HG03108 (cell line): ENCODE measurements around the gene DDX49.
A peak's percentile ranks its signal among the peaks of the same experiment; 100 is the strongest.

Experiments
- ATAC-seq: cut with Tn5 transposase; IDR thresholded peaks from one replicate; pipeline ENCODE4 v1.9.1; 2021; ENCODE audit warnings: moderate library complexity; ENCODE audit not compliant: unreplicated experiment

DDX49 gene, protein sequence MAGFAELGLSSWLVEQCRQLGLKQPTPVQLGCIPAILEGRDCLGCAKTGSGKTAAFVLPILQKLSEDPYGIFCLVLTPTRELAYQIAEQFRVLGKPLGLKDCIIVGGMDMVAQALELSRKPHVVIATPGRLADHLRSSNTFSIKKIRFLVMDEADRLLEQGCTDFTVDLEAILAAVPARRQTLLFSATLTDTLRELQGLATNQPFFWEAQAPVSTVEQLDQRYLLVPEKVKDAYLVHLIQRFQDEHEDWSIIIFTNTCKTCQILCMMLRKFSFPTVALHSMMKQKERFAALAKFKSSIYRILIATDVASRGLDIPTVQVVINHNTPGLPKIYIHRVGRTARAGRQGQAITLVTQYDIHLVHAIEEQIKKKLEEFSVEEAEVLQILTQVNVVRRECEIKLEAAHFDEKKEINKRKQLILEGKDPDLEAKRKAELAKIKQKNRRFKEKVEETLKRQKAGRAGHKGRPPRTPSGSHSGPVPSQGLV

DNA sequence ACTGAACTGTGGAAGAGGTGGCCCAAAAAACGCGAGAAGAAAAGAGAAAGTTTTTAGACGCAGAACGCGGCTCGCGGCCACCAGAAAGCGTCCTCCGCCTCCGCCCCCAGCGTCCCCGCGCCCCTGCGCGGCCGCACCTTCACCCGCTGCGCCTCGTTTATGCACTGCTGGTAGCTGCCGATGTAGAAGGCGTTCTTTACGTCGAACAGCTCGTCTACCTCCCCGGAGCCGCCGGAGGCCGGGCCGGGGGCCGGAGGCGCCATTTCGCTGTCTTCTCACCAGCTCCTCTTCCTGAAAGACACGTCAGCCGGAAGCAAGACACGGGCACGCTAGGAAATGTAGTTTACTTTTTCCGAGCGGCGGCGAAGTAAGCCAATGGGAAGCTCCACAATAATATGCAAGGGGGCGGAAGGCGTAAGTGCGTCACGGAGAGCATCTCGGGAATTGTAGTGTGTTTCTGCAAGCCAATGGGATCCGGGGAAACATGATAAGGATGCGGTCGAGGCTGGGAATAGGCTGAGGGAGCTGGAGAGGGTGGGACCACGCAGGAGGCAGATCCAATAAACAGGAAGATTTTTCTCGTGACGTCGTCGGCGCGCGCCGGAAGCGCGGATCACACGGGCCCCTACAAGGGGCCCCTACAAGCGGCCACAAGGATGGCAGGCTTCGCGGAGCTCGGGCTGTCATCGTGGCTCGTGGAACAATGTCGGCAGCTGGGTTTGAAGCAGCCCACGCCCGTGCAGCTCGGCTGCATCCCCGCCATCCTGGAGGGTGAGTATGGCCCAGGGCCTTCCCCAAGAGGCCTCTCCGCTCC, at the start of gene DDX49, which contains the start of gene COPE:
DDX49 (plus strand) TSS at position 630 of the 814 bp plus-strand sequence; CDS start at position 657, 27 bp downstream.
COPE (minus strand) TSS at position 302 of the 814 bp plus-strand sequence; CDS start at position 263, 39 bp downstream.
- peak; percentile 86 for ATAC-seq

DNA sequence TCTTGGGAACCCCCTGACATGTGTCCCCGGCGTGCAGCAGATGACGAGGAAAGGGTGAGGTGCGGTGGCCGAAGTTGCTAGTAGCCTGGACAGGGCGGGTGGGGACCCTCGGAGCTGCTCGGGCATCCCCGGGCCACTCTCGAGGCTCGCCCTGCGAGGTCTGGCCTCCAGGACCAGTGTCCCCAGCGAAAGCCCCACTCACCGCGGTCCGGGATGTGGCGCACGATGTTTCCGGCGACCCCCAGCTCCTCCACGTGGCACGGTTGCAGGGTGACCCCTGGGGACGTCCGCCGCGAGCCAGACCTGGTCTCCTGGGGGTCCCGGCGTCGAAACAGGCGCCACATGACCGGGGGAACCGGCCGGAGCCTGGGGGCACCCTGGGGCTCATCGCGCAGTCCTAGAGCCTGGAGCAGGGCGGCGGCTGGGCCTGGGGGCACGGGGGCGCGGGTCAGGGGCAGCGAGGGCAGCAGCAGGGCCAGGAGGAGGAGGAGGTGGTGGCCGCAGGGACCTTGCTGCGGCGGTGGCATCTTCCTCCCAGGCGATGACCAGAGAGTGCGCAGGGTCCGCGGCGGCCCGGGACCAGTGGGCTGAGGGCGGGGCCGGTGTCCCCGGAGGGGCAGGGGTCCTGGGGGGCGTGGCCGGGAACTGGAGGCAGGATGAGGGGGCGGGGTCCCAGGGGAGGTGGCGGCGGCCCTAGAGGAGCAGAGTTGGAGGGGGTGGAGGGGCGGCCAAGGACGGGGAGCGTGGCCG, 49.6 kb upstream of the DDX49 start:
- ATAC-seq, result no peak

DNA sequence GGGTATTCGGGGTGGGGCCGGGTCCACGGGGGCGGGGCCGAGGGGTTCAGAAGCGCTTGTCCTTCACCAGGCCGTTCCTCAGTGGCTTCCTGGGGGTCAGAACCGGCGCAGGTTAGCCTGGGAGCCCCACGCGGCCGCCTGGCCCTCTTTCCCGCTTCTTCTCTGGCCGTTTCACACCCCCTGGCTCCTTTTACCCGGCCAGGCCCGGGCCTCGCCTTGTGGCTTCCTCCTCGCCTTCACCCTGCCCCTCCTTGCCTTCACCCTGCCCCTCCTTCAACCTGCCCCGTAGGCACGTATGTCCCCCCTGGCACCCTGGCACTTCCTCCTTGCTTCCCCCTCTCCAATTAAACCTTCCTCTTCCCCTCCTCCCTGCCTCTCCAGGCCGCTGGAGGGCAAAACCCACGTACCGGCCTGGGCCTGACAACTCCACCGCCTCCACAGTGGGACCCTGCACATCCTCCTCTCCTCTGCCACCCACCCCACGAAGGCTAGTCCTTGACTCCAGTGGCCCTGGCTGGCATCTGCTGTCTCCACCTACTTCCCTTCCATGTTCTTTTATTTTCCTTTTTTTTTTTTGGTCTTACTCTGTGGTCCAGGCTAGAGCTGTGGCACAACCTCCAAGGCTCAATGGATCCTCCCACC, 48.9 kb upstream of the DDX49 start:
- no peak for ATAC-seq

DNA sequence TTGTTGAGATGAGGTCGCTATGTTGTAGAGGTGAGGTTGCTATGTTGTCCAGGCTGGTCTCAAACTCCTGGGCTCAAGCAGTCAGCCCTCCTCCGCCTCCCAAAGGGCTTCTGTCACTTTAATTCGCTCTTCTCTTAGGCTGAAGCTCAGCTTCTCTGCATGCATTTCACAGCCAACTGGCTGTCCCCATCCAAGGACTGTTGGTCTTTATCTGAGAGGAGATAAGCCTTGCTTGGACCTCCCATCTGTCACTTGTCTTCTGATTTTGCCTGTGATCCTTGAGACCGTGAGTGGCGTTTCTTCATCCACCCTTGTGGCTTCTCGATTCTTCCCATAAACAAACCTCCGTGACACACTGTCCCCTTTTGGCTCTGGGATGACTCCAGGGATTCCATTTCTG, 48.0 kb upstream of the DDX49 start:
- ATAC-seq, result no peak

DNA sequence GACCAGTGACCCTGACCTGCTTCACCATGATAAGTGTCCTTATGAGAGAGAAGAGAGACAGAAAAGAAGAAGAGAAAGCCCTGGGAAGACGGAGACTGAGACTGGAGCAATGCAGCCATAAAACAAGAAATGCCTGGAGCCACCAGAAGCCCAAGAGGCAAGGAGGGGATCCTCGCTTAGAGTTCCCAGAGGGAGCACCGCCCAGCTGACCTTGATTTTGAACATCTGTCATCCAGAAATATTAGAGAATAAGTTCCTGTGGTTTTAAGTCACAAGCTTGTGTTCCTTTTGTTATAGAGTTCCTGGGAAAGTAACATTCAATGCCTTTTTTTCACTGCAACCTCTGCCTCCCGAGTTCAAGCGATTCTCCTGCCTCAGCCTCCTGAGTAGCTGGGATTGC, 43.8 kb upstream of the DDX49 start:
- no peak for ATAC-seq

DNA sequence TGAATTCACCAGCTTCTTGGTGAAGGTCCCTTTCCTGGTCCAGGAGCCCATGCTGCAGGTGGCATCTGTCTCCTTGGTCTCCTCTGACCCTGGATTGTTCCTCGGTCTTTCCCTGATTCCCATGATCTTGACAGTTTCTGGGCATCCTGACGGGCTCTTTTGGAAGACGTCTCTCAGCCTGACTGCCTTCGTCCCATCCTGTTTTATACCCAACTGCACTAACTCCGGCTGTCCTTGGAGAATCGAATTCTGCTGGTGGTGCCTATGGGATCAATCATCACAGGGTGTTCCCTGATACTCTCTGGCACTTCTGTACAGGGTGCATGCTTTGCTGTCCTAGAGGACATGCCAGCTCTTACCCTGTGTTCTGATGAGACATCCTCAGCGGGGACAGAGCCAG, 42.6 kb upstream of the DDX49 start:
- no peak for ATAC-seq

DNA sequence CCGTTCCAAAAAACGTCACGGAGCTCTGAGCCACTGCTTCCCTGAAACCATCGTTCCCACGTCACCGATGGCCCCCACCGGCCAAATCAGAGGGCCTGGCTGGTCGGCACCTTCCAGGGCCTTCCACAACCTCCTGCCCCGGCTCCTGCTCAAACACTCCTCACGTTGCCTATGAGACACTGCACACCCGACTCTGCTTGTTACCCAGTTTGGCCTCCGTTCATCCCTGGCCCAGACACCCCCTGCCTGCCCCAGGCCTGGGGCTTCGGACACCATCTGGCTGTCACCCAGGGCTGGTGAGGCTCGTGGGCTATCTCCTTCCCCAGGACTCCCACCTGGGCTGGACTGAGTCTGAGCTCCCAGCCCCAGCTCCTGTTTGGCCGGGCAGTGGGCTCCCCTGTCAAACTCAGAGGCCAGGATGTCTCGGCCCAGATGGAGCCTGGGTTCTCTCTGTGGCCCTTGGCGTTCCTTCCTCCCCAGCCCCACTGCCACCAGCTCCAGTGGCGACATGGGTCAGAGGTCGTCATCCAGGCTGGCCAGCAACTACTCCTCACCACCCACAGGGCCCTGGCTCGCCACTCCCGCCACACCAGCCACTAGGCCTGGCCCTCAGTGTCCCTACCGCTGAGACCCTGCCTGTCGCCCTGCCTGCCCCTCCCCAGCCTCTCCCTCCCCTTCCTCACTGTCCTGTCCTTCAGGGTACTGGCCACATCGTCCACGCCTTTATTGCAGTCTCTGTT, 41.3 kb upstream of the DDX49 start:
- ATAC-seq, result no peak

DNA sequence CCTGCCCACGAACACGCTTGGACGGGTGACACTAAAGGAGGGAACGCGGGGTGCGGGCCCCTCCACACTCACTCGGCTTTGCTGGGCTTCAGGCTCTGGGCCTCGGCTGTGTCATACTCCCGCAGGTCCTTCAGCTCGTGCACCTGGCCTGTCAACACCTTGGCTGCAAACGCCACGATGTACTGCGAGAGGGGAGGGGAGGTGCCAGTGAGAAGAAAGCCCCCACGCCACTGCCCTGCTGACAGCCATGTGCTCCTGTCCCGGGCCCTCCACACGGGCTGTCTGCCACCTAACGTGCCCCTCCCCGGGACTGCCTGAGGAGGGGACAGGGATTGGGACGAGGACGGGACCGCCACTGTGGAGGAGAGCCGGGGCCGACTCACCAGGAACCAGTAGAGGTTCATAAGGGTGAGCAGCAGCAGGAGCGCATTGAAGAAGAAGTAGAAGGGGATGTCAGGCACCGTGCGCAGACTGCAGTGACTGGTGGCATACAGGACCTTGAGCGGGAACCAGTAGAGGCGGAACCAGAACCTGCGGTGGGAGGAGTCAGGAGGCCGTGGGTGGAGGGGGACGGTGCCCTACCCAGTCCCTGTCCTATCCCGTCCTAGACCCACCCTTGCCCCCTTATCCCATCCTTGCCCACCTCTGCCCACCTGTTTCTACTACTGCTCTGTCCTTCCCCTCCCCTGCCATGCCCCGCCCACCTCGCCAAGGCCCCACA, 40.5 kb upstream of the DDX49 start:
- no peak for ATAC-seq

DNA sequence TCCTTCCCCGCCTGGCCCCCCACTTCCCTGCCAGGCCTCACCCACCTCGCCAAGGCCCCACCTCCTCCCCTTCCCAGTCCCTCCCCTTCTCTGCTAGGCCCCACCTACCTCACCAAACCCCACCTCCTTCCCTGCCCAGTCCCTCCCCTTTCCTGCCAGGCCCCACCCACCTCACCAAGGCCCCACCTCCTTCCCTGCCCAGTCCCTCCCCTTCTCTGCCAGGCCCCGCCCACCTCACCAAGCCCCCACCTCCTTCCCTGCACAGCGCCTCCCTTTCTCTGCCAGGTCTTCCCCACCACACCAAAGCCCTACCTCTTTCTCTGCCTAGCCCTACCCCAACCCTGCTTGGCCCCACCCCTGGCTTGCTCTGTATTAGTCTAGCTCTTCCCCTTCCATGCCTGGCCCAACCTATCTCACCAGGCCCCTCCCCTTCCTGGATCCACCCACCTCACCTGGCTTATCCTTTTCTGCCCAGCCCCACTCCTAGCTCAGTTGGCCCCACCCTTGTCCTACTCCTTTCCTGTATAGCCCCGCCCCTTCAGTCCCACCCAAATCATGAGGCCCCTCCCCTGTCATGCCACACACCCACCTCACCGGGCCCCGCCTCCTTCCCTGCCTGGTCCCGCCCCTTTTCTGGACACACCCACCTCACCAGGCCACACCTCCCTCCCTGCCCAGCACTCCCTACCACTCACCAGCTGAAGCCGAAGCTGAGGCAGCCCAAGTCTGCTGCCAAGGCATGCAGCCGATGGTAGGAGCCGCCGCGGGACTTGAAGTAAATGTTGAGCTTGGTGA, 39.7 kb upstream of the DDX49 start:
- no peak for ATAC-seq

DNA sequence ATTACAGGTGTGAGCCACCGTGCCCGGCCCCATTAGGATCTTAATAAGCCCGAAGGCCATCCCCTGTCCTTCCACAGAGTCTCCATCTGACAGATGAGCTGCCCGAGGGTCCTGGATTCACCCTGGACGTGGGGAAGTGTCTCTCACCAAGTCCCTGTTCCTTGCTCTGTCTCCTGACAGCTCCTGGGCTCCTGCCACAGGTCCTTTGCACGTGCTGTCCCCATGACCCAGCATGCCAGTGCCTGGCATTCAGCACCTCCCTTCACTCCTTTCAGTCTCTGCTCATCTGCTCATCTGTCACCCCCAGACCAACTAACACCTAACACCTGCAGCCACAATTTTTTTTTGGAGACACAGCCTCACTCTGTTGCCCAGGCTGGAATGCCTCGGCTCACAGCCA, 38.0 kb upstream of the DDX49 start:
- ATAC-seq, result no peak

DNA sequence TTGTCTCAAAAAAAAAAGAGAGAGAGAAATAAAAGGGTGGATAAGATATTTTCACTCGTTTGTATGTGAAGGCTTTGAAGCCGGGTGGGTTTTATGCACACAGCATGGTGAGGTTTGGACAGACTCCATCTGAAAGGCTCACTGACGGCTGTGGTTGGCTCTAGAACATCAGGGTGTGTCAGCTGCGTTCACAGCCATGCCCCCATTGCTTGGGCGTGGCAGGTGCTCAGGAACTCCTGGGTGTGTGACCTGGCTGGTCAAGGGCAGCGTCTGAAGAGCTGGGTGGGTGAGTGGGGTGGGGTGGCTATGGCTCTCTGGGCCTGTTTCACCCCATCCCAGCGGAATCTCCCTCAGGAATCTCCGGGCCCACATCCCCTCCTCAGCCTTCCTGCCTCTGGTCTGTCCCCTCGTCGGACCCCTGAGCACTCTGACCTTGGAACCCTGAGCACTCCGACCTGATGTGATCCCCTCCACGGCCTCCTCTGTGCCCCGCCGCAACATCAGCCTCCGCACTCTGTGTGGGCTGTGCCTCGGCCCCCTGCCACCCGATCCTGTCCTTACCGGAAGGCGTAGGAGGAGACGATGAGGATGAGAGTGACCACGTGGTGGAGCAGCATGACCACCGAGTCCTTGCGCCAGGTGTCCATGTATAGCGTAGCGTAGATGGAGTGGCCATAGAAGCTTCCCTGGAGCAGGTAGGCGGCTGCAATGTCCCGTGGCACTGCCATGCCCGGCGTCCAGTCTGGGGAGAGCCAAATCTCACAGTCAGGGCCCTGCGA, 35.8 kb upstream of the DDX49 start:
- ATAC-seq, result no peak

DNA sequence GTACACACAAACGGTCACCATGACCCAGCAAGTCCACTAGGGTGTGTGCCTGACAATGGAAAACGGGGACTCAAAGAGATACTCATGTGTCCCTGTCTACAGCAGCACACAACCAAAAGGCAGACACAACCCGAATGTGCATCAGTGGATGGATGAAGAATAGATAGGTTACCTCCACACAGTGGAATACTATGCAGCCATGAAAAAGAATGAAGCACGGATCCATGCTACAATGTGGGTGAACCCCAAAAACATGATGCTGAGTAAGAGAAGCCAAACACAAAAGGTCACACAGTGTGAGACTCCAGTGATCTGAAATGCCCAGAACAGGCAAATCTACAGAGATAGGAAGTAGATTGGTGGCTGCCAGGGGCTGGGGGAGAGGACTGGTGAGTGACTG, 32.5 kb upstream of the DDX49 start:
- ATAC-seq, result no peak

DNA sequence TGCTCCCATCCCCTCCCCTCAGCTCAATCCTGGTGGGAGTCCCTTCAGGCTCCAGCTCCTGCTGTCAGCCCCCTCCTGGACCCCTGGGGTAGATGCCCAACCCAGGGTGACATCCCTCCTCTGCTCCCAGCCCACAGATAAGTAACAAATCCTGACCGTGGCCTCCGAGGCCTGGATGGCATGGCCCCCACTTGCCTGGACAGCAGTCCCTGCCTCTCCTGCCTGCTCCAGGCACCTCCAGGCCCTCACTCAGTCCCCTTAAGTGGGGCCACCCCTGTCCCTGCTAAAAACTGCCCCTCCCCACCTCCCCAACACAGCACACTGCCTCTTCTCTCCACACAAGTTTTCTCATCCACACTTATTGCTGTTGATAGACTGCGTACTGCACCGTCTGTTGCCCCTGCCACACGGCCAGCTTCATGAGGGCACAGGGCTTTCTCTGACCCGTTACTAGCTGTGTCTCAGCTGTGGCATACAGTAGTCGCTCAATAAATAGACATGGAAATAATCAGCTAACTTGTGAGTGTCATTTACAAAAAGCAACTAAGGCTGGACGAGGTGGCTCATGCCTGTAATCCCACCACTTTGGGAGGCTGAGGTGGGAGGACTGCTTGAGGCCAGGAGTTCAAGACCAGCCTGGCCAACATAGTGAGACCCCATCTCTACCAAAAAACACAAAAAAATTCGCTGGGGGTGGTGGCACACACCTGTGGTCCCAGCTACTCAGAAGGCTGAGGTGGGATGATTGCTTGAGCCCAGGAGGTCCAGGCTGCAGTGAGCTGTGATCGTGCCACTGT, 29.4 kb upstream of the DDX49 start:
- ATAC-seq, result no peak

DNA sequence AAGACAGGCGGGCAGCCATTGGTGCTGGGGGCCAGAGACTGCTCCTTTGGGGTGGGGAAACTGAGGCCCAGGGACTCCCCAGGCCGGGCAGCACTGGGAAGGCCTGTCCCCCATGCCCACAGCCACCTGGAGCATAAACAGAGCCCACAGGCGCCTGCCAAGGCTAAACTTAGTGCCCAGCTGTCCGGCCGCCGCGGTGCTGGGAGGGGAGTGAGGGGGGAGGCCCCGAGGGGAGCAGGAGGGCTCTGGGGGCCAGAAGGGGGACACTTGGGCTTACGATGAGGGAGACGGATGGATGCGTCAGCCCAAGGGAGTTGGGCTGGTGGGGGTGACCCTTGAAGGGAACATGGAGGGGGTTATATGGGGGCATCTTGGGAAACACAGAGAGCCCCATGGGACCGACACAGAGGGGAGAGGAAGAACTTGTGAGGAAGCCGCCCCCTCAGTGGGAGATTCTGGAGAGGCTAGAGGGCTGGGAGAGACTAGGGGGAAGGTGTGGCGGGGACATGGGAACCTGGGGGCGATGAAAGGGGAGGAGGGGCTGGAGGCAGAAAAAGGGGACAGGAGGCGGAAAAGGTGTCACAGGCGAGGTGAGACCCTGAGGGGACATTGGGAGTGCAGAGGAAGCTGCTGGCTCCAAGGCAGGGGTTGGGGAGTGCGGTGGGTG, 25.8 kb upstream of the DDX49 start:
- no peak for ATAC-seq

DNA sequence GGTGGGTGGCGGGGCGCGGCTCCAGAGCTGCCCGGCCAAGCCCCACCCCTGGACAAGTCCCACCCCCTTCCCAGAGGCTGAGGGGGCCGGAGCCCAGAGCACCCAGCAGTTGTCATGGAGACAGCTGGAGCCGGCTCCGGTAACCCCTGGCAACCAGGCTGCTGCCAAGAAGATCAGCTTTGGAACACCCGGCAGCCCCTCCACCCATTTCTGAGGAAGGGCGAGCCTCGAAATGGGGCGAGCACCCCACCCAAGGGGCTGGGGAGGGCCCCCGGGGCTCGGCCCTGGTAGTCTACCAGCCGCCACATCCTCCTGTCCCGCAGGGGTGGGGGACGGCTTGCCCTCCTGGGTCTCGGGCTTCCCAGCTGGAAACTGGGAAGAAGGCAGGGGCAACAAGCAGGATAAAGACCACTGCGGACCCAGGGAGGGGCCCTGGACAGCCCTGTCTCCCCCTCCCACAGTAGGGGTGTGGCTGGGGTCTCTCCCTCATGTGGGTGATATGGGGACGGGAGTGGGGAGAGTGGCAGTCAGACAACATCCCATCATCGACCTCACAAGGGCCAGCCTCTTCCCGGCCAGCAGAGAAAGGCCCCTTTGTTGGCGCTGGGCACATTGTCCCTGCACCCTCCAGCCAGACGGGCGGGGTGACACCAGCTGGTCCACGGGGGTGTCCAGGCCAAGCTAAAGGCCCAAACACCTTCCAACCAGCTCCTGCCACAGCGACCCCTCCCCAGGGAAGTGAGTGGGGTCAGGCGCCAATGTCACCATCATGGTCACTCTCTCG, 25.1 kb upstream of the DDX49 start:
- no peak for ATAC-seq
